GM23338 (cell line): ENCODE data around the gene WNT4.

Source experiments
- CREB1 ChIP-seq: fragments of 250-450 bp; sonication (Bioruptor Pico); IDR thresholded peaks from 2 replicates; pipeline ENCODE4 v1.5.0; 2020; ENCODE audit warnings: low read depth, mild to moderate bottlenecking, moderate library complexity
- CTCF ChIP-seq, 2 experiments: fragments of 200-600 bp in 1 of 2; sonication (generic) in 1 of 2; conservative IDR thresholded peaks; 2 replicates each; pipeline versions ENCODE4 v1.5.1 to v1.6.1; 2016 to 2017; ENCODE audit warnings: antibody characterized with exemption in 2 of 2, low read depth in 2 of 2, mild to moderate bottlenecking in 2 of 2, moderate library complexity in 1 of 2
- EZH2 ChIP-seq: fragments of 200-600 bp; sonication (generic); IDR thresholded peaks from one replicate; pipeline ENCODE4 v1.8.0; 2017; ENCODE audit warnings: antibody characterized with exemption, mild to moderate bottlenecking, low read depth; ENCODE audit not compliant: unreplicated experiment
- EZH2phosphoT487 ChIP-seq: fragments of 200-600 bp; sonication (generic); IDR thresholded peaks from one replicate; pipeline ENCODE4 v1.8.1; 2018; ENCODE audit warnings: antibody characterized with exemption; ENCODE audit not compliant: unreplicated experiment
- JUNB ChIP-seq: IDR thresholded peaks from one replicate; pipeline ENCODE4 v1.6.1; 2016; ENCODE audit warnings: antibody characterized with exemption; ENCODE audit not compliant: unreplicated experiment
- NANOG ChIP-seq: IDR thresholded peaks from 2 replicates; pipeline ENCODE4 v1.6.1; 2016; ENCODE audit warnings: antibody characterized with exemption, borderline replicate concordance
- POLR2AphosphoS5 ChIP-seq: IDR thresholded peaks from 2 replicates; pipeline ENCODE4 v1.6.1; 2016; ENCODE audit warnings: antibody characterized with exemption, low read depth
- REST ChIP-seq: IDR thresholded peaks from one replicate; pipeline ENCODE4 v1.6.1; 2018; ENCODE audit warnings: antibody characterized with exemption; ENCODE audit not compliant: unreplicated experiment
- STAT1 ChIP-seq: IDR thresholded peaks from one replicate; pipeline ENCODE4 v1.6.1; 2016; ENCODE audit warnings: antibody characterized with exemption; ENCODE audit not compliant: unreplicated experiment
- ZNF114 ChIP-seq: fragments of 250-450 bp; sonication (Bioruptor Pico); IDR thresholded peaks from 2 replicates; pipeline ENCODE4 v1.5.0; 2020; ENCODE audit warnings: mild to moderate bottlenecking, moderate library complexity
- ZNF331 ChIP-seq: fragments of 250-450 bp; sonication (Bioruptor Pico); IDR thresholded peaks from 2 replicates; pipeline ENCODE4 v1.5.0; 2020; ENCODE audit warnings: low read depth, mild to moderate bottlenecking, moderate library complexity
- TF ChIP-seq, protein P1 (sequence below): IDR thresholded peaks from 2 replicates; pipeline ENCODE4 v1.6.1; 2016; ENCODE audit warnings: antibody characterized with exemption

DNA sequence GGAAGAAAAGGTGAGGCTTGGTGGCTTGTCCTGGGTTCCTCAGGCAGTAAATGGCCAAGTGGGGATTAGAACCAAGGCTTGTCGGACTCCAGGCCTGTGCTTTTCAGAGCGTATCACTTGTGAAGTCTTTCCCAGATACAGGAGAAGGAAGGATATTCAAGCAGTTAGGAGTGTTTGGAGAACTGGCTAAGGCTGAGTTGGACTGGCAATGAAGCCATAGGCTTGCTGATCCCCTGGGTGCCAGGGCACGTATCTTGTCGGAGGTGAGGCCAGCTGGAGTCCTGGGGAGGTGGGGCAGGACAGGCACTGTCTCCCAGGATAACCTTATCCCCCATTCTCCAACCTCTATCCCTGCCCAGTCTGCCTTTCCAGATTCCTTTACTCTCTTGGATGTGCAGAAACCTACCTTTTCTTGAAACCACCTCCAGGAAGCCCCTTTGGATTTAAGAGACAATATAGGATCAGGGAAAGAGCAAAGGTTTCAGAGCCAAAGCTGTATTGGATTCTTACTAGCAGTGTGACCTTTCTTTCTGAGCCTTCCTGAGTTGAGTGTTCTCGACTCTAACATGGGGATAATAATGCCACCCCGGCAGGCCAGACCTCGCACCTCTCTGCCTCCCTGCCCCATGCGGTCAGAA lies 18.2 kb downstream of the WNT4 start:
- TF ChIP-seq CTCF (conservative IDR thresholded peaks at IDR 0.05; ENCODE audit: low read depth in 2 of 2) (no peak), ZNF331 (no peak), POLR2AphosphoS5 (no peak), EZH2phosphoT487 (no peak), EZH2 (no peak), CREB1 (CRISPR knock-in tag) (no peak), JUNB (no peak), REST (no peak), NANOG (no peak), STAT1 (no peak), ZNF114 (CRISPR knock-in tag) (no peak)
- TF ChIP-seq, protein P1, sequence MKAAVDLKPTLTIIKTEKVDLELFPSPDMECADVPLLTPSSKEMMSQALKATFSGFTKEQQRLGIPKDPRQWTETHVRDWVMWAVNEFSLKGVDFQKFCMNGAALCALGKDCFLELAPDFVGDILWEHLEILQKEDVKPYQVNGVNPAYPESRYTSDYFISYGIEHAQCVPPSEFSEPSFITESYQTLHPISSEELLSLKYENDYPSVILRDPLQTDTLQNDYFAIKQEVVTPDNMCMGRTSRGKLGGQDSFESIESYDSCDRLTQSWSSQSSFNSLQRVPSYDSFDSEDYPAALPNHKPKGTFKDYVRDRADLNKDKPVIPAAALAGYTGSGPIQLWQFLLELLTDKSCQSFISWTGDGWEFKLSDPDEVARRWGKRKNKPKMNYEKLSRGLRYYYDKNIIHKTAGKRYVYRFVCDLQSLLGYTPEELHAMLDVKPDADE = no peak
